C4-2B (cell line): ENCODE results near the gene ACBD4.
A peak's percentile ranks its signal among the peaks of the same experiment; 100 is the strongest.

ENCODE experiments used
- H3K27ac ChIP-seq: fragments of 450-650 bp; 2 replicates; pipeline ENCODE4 v1.5.1; 2017
- CTCF ChIP-seq: fragments of 450-650 bp; conservative IDR thresholded peaks from 2 replicates; pipeline ENCODE4 v1.5.1; 2017; ENCODE audit warnings: mild to moderate bottlenecking
- ZFX ChIP-seq: fragments of 450-650 bp; IDR thresholded peaks from 2 replicates; pipeline ENCODE4 v1.6.1; 2017

Gene ACBD4

GRCh38 chr17:45090711-45091110 is 44.8 kb upstream of the ACBD4 start:
- H3K27ac ChIP-seq, result no peak overlapping the region

GRCh38 chr17:45091778-45092425 is 43.6 kb upstream of the ACBD4 start:
- no peak overlapping the region for H3K27ac ChIP-seq

More at GRCh38 chr17:45090711-45091110, 44.8 kb upstream of the ACBD4 start:
- no peak for TF ChIP-seq CTCF
- TF ChIP-seq ZFX, result no peak

GRCh38 chr17:45092911-45093430 is 42.5 kb upstream of the ACBD4 start:
- no peak for TF ChIP-seq CTCF
- no peak for TF ChIP-seq ZFX
- H3K27ac ChIP-seq, result no peak overlapping the region

More at GRCh38 chr17:45091778-45092425, 43.6 kb upstream of the ACBD4 start:
- TF ChIP-seq ZFX (no peak), CTCF (no peak)

- H3K27ac ChIP-seq, result no peak overlapping the region
- no peak for TF ChIP-seq ZFX
- no peak for TF ChIP-seq CTCF
Observed at GRCh38 chr17:45093444-45094110, 41.9 kb upstream of the ACBD4 start.

GRCh38 chr17:45096141-45096540 is 39.3 kb upstream of the ACBD4 start:
- H3K27ac ChIP-seq, result no peak overlapping the region
- TF ChIP-seq ZFX, result no peak
- peak; percentile 63 for TF ChIP-seq CTCF

- TF ChIP-seq ZFX (no peak), CTCF (no peak)
- no peak overlapping the region for H3K27ac ChIP-seq
Observed at GRCh38 chr17:45096926-45097325, 38.6 kb upstream of the ACBD4 start.
